IMR-90 (cell line): ENCODE measurements around the gene JAKMIP2. TPM values are rescaled to one million over a fixed set of nuclear protein-coding genes. Genes with fewer than 3 reads are reported as not detected.

Source experiments
- ATAC-seq: fragments of 200-7000 bp; cut with Tn5 transposase; 2 replicates; pipeline ENCODE4 v1.9.1; 2020; ENCODE audit warnings: low read depth, mild to moderate bottlenecking, moderate library complexity
- BruUV-seq: library from RNA; stranded (reverse); fragments of 400-500 nt; replicated peaks from 2 replicates; lab custom pipeline; 2021; lab: Mats Ljungman, UMichigan
- CTCF ChIA-PET: fragments of 300-600 bp; formaldehyde crosslinking; extraction: SDS; loops from one replicate; lab custom pipeline; 2021; ENCODE audit warnings: antibody characterized with exemption; lab: Yijun Ruan, JAX
- POLR2A ChIA-PET: fragments of 300-600 bp; sonication (Branson Sonifier 250); formaldehyde crosslinking; loops from one replicate; lab custom pipeline; 2022; ENCODE audit warnings: antibody characterized with exemption; ENCODE audit not compliant: unreplicated experiment; lab: Charles Lee
- DNase-seq: peaks from one replicate; pipeline ENCODE4 v3.0.0; 2013
- H2AFZ ChIP-seq: replicated peaks from 2 replicates; pipeline ENCODE3; 2013; ENCODE audit warnings: low read length, mild to moderate bottlenecking; ENCODE audit not compliant: poor library complexity
- H2AK5ac ChIP-seq: 2 replicates; pipeline ENCODE4 v1.6.1; 2013; ENCODE audit warnings: low read depth, low read length, inconsistent platforms
- H2AK9ac ChIP-seq: replicated peaks from 2 replicates; pipeline ENCODE3; 2013; ENCODE audit warnings: mild to moderate bottlenecking, low read depth, low read length, moderate library complexity; ENCODE audit not compliant: poor library complexity
- H2BK120ac ChIP-seq: 2 replicates; pipeline ENCODE4 v1.6.1; 2013; ENCODE audit warnings: low read depth, low read length, inconsistent platforms
- H2BK15ac ChIP-seq: 3 replicates; pipeline ENCODE4 v1.6.1; 2013; ENCODE audit warnings: low read depth, low read length, inconsistent platforms
- H2BK20ac ChIP-seq: 2 replicates; pipeline ENCODE4 v1.6.1; 2013; ENCODE audit warnings: low read depth, mild to moderate bottlenecking, inconsistent platforms, low read length, moderate library complexity
- H2BK5ac ChIP-seq: 2 replicates; pipeline ENCODE4 v1.6.1; 2013; ENCODE audit warnings: mild to moderate bottlenecking, low read depth, low read length, inconsistent platforms; ENCODE audit not compliant: poor library complexity, severe bottlenecking
- H3K14ac ChIP-seq: replicated peaks from 2 replicates; pipeline ENCODE4 v1.6.1; 2013; ENCODE audit warnings: low read depth, low read length, inconsistent platforms
- H3K18ac ChIP-seq: 2 replicates; pipeline ENCODE4 v1.6.1; 2013; ENCODE audit warnings: low read depth, low read length, control low read depth
- H3K23ac ChIP-seq: 2 replicates; pipeline ENCODE4 v1.6.1; 2013; ENCODE audit warnings: low read depth, low read length, inconsistent platforms
- H3K27ac ChIP-seq: 2 replicates; pipeline ENCODE4 v1.5.1; 2013; ENCODE audit warnings: mild to moderate bottlenecking, control low read depth, low read length; ENCODE audit not compliant: insufficient read depth
- H3K27me3 ChIP-seq: 2 replicates; pipeline ENCODE4 v1.6.1; 2013; ENCODE audit warnings: low read length; ENCODE audit not compliant: control insufficient read depth, insufficient read depth
- H3K36me3 ChIP-seq: 2 replicates; pipeline ENCODE4 v1.6.1; 2013; ENCODE audit warnings: low read length, mixed read lengths; ENCODE audit not compliant: control insufficient read depth, insufficient read depth
- H3K4ac ChIP-seq: 2 replicates; pipeline ENCODE4 v1.6.1; 2013; ENCODE audit warnings: low read depth, low read length, inconsistent platforms
- H3K4me1 ChIP-seq: 2 replicates; pipeline ENCODE4 v1.6.1; 2013; ENCODE audit warnings: low read length, mixed read lengths; ENCODE audit not compliant: control insufficient read depth, insufficient read depth
- H3K4me2 ChIP-seq: 2 replicates; pipeline ENCODE4 v1.6.1; 2013; ENCODE audit warnings: low read depth, mild to moderate bottlenecking, control low read depth, low read length, moderate library complexity
- H3K4me3 ChIP-seq: 2 replicates; pipeline ENCODE4 v1.5.1; 2013; ENCODE audit warnings: low read depth, mild to moderate bottlenecking, control low read depth, low read length, moderate library complexity; ENCODE audit not compliant: insufficient read depth
- H3K56ac ChIP-seq: 2 replicates; pipeline ENCODE4 v1.6.1; 2013; ENCODE audit warnings: low read length, inconsistent platforms; ENCODE audit not compliant: insufficient read depth; ENCODE audit errors: extremely low read depth
- H3K79me1 ChIP-seq, 2 experiments: 2 replicates each; pipeline ENCODE4 v1.6.1; 2013; ENCODE audit warnings: low read length in 2 of 2, inconsistent platforms in 1 of 2, low read depth in 1 of 2
- H3K9ac ChIP-seq: 2 replicates; pipeline ENCODE4 v1.6.1; 2013; ENCODE audit warnings: low read depth, low read length, control low read depth
- H3K9me1 ChIP-seq: 2 replicates; pipeline ENCODE4 v1.6.1; 2013; ENCODE audit warnings: low read length, inconsistent platforms; ENCODE audit not compliant: insufficient read depth
- H3K9me3 ChIP-seq: 2 replicates; pipeline ENCODE4 v1.6.1; 2013; ENCODE audit warnings: low read length; ENCODE audit not compliant: control insufficient read depth, insufficient read depth
- H4K20me1 ChIP-seq: 2 replicates; pipeline ENCODE4 v1.6.1; 2013; ENCODE audit warnings: low read length, inconsistent platforms; ENCODE audit not compliant: insufficient read depth
- H4K5ac ChIP-seq: 2 replicates; pipeline ENCODE4 v1.6.1; 2013; ENCODE audit warnings: mild to moderate bottlenecking, low read depth, low read length, control low read depth
- H4K8ac ChIP-seq, 2 experiments: 2 replicates each; pipeline ENCODE4 v1.6.1; 2013; ENCODE audit warnings: low read depth in 2 of 2, low read length in 2 of 2, control low read depth in 1 of 2, inconsistent platforms in 1 of 2
- H4K91ac ChIP-seq: 2 replicates; pipeline ENCODE4 v1.6.1; 2013; ENCODE audit warnings: low read depth, low read length, inconsistent platforms; ENCODE audit not compliant: insufficient read depth
- BHLHE40 ChIP-seq: fragments of 150-350 bp; IDR thresholded peaks from 2 replicates; pipeline ENCODE4 v1.6.1; 2016; ENCODE audit warnings: mild to moderate bottlenecking, low read depth, low read length
- CEBPB ChIP-seq: IDR thresholded peaks from 2 replicates; pipeline ENCODE4 v1.6.1; 2012; ENCODE audit warnings: low read depth, low read length, improper control_type of control experiment
- CHD1 ChIP-seq: IDR thresholded peaks from 2 replicates; pipeline ENCODE4 v1.6.1; 2012; ENCODE audit warnings: low read depth, low read length, improper control_type of control experiment
- ELK1 ChIP-seq: fragments of 150-350 bp; IDR thresholded peaks from 2 replicates; pipeline ENCODE4 v1.6.1; 2016; ENCODE audit warnings: low read depth, mild to moderate bottlenecking, low read length, moderate library complexity, borderline replicate concordance
- FOS ChIP-seq: fragments of 150-350 bp; IDR thresholded peaks from 2 replicates; pipeline ENCODE4 v1.6.1; 2016; ENCODE audit warnings: low read depth, low read length
- MAFK ChIP-seq: IDR thresholded peaks from 2 replicates; pipeline ENCODE4 v1.6.1; 2012; ENCODE audit warnings: low read depth, low read length, improper control_type of control experiment
- MAZ ChIP-seq: IDR thresholded peaks from 2 replicates; pipeline ENCODE4 v1.6.1; 2012; ENCODE audit warnings: low read depth, mild to moderate bottlenecking, low read length, improper control_type of control experiment, moderate library complexity, borderline replicate concordance
- MXI1 ChIP-seq: IDR thresholded peaks from 2 replicates; pipeline ENCODE4 v1.6.1; 2012; ENCODE audit warnings: low read depth, mild to moderate bottlenecking, low read length, moderate library complexity, borderline replicate concordance
- NFE2L2 ChIP-seq: fragments of 150-350 bp; IDR thresholded peaks from 2 replicates; pipeline ENCODE4 v1.6.1; 2016; ENCODE audit warnings: low read depth, mild to moderate bottlenecking, low read length
- POLR2A ChIP-seq: IDR thresholded peaks from 2 replicates; pipeline ENCODE4 v1.6.1; 2012; ENCODE audit warnings: mild to moderate bottlenecking, low read depth, low read length
- RAD21 ChIP-seq: IDR thresholded peaks from 2 replicates; pipeline ENCODE4 v1.6.1; 2012; ENCODE audit warnings: low read length, improper control_type of control experiment
- RCOR1 ChIP-seq: IDR thresholded peaks from 2 replicates; pipeline ENCODE4 v1.6.1; 2012; ENCODE audit warnings: mild to moderate bottlenecking, low read length, improper control_type of control experiment; ENCODE audit not compliant: insufficient replicate concordance
- RFX5 ChIP-seq: IDR thresholded peaks from 2 replicates; pipeline ENCODE4 v1.8.0; 2012; ENCODE audit warnings: low read depth, mild to moderate bottlenecking, low read length, moderate library complexity
- SMC3 ChIP-seq: fragments of 150-350 bp; IDR thresholded peaks from 2 replicates; pipeline ENCODE4 v1.6.1; 2016; ENCODE audit warnings: low read depth, mild to moderate bottlenecking, antibody characterized with exemption, low read length, moderate library complexity
- WGBS, 2 experiments: methylation state at CpG; one replicate each; pipeline versions ENCODE4 v1.1.5 to v1.1.7; 2013; ENCODE audit warnings: missing lambda C conversion rate in 2 of 2; ENCODE audit not compliant: insufficient read length in 1 of 2; ENCODE audit errors: extremely low coverage in 2 of 2; 5-methylcytosine and 5-hydroxymethylcytosine counted together
- dilution Hi-C: fragments of 300-500 bp; cut with HindIII; formaldehyde crosslinking; loops from one replicate; pipeline ENCODE4 v1.14.3; 2018; ENCODE audit warnings: low sequenced_read_pairs; ENCODE audit not compliant: unreplicated experiment
- in situ Hi-C: fragments of 300-500 bp; cut with MboI; formaldehyde crosslinking; loops from 3 replicates; pipeline ENCODE4 v1.14.3; 2019; ENCODE audit warnings: low sequenced_read_pairs, inconsistent platforms, mixed read lengths
- intact Hi-C: fragments of 100-400 bp; cut with micrococcal nuclease; formaldehyde crosslinking; loops from 2 replicates; pipeline ENCODE4 v1.10.0; 2022
- polyA plus RNA-seq, 3 experiments: library from polyadenylated mRNA; depleted of rRNA; stranded (reverse); fragments of >200 nt; gene quantifications; 2 replicates each; pipeline ENCODE4 v1.2.3, GENCODE V29; 2012; ENCODE audit warnings: low replicate concordance in 1 of 3
- total RNA-seq: library from RNA; depleted of rRNA; stranded (reverse); fragments of >200 nt; gene quantifications from 2 replicates; pipeline ENCODE4 v1.2.3, GENCODE V29; 2012
- TF ChIP-seq, protein P1 (sequence below): fragments of 150-350 bp; IDR thresholded peaks from 2 replicates; pipeline ENCODE4 v1.6.1; 2017; ENCODE audit warnings: mild to moderate bottlenecking, antibody characterized with exemption, low read length, low read depth
- TF ChIP-seq, protein P2 (sequence below): conservative IDR thresholded peaks from 2 replicates; pipeline ENCODE4 v1.5.1; 2012; ENCODE audit warnings: mild to moderate bottlenecking, low read depth, low read length, improper control_type of control experiment

Gene JAKMIP2
- total and polyA plus RNA-seq, 2 of the 4 experiments (the other 2 are of a cell fraction), result under 0.01 TPM; not detected in 1

GRCh38 chr5:147551677-147552076 lies 230.9 kb downstream of the JAKMIP2 start:
- H3K27ac ChIP-seq, result no peak overlapping the region
- no peaks in the 10 kb centered on the region for H3K79me1 ChIP-seq
- H4K8ac ChIP-seq, result peak overlapping the region in 1 of 2 experiments; percentile 49; a peak in 1 of 4 replicates
- H3K4me3 ChIP-seq, result no peak overlapping the region
- H4K20me1 ChIP-seq, result no peaks in the 10 kb centered on the region
- DNase-seq (peak; percentile 31), ATAC-seq (no peak)
- H3K4ac ChIP-seq, result no peak overlapping the region; the same call in 1 of the 2 replicates
- no peak overlapping the region for H3K4me2 ChIP-seq
- TF ChIP-seq MXI1 (no peak), POLR2A (no peak), RCOR1 (no peak), CHD1 (no peak), CEBPB (no peak), SMC3 (no peak), RFX5 (no peak), FOS (no peak), MAFK (no peak), BHLHE40 (no peak), NFE2L2 (no peak), MAZ (no peak), ELK1 (no peak), RAD21 (no peak)
- TF ChIP-seq, protein P1, sequence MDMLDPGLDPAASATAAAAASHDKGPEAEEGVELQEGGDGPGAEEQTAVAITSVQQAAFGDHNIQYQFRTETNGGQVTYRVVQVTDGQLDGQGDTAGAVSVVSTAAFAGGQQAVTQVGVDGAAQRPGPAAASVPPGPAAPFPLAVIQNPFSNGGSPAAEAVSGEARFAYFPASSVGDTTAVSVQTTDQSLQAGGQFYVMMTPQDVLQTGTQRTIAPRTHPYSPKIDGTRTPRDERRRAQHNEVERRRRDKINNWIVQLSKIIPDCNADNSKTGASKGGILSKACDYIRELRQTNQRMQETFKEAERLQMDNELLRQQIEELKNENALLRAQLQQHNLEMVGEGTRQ, result no peak
- TF ChIP-seq, protein P2, sequence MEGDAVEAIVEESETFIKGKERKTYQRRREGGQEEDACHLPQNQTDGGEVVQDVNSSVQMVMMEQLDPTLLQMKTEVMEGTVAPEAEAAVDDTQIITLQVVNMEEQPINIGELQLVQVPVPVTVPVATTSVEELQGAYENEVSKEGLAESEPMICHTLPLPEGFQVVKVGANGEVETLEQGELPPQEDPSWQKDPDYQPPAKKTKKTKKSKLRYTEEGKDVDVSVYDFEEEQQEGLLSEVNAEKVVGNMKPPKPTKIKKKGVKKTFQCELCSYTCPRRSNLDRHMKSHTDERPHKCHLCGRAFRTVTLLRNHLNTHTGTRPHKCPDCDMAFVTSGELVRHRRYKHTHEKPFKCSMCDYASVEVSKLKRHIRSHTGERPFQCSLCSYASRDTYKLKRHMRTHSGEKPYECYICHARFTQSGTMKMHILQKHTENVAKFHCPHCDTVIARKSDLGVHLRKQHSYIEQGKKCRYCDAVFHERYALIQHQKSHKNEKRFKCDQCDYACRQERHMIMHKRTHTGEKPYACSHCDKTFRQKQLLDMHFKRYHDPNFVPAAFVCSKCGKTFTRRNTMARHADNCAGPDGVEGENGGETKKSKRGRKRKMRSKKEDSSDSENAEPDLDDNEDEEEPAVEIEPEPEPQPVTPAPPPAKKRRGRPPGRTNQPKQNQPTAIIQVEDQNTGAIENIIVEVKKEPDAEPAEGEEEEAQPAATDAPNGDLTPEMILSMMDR, result no peak
- H2BK20ac ChIP-seq, result peak overlapping the region; percentile 46; the same call in 1 of the 2 replicates
- H2AFZ ChIP-seq, result no peak overlapping the region
- in situ Hi-C loops (no loop called here), dilution Hi-C loops (no loop called here), intact Hi-C loops (no loop called here)
- H3K27me3 ChIP-seq, result no peaks in the 10 kb centered on the region
- no peak overlapping the region; the same call in 1 of the 2 replicates for H2AK5ac ChIP-seq
- ChIA-PET CTCF (no interaction called here), POLR2A (no interaction called here)
- no CpG with 5 or more reads among the region's 1 CpG for WGBS, 2 experiments
- no peak overlapping the region for H2AK9ac ChIP-seq
- H3K36me3 ChIP-seq, result no peaks in the 10 kb centered on the region
- peak overlapping the region; percentile 13 for H2BK5ac ChIP-seq
- no peak overlapping the region for H4K5ac ChIP-seq
- H3K9me1 ChIP-seq, result peaks cover 4% of the 10 kb centered on the region; the same call in 1 of the 2 replicates
- no TSS peak for BruUV-seq
- H3K9ac ChIP-seq, result no peak overlapping the region
- no peaks in the 10 kb centered on the region for H3K9me3 ChIP-seq
- H3K56ac ChIP-seq, result no peak overlapping the region
- H2BK15ac ChIP-seq, result 0 out of 3 replicates have a peak overlapping the region, but pooled peaks have one; percentile 0
- no peak overlapping the region for H3K18ac ChIP-seq
- peaks cover 2% of the 10 kb centered on the region for H3K4me1 ChIP-seq
- no peak overlapping the region for H3K23ac ChIP-seq
- no peak overlapping the region for H3K14ac ChIP-seq
- H2BK120ac ChIP-seq, result 0 out of 2 replicates have a peak overlapping the region, but pooled peaks have one; percentile 44
- H4K91ac ChIP-seq, result no peak overlapping the region
